Left renal cortex interstitium (tissue), 4 donors: ENCODE data around the gene RBM4B. TPM values are rescaled to one million over a fixed set of nuclear protein-coding genes. Genes with fewer than 3 reads are reported as not detected.
"Not testable (repeated sequence)": the region's sequence is repeated elsewhere in the genome, so short reads cannot be mapped to it uniquely, and the experiment has no call there.

Source experiments
- DNase-seq, 4 donors: peaks; one replicate each; pipeline ENCODE4 v3.0.0-alpha.2; 2013; ENCODE audit warnings: low read depth in 4 of 4, low spot score in 2 of 4, missing footprints in 1 of 4
- polyA plus RNA-seq, 4 donors: library from polyadenylated mRNA; unstranded; fragments of 120-200 nt; gene quantifications; one replicate each; pipeline ENCODE4 v1.2.1, GENCODE V29; 2013; ENCODE audit not compliant: insufficient read length in 4 of 4

The RBM4B gene
- polyA plus RNA-seq, 4 donors: 59.9 to 84.2 (median 71.3) TPM

- DNase-seq: no peak
Measured at GRCh38 chr11:66651016-66651415, 26.7 kb downstream of the RBM4B start.

GRCh38 chr11:66649903-66650302, 27.8 kb downstream of the RBM4B start:
- DNase-seq: no peak

DNA sequence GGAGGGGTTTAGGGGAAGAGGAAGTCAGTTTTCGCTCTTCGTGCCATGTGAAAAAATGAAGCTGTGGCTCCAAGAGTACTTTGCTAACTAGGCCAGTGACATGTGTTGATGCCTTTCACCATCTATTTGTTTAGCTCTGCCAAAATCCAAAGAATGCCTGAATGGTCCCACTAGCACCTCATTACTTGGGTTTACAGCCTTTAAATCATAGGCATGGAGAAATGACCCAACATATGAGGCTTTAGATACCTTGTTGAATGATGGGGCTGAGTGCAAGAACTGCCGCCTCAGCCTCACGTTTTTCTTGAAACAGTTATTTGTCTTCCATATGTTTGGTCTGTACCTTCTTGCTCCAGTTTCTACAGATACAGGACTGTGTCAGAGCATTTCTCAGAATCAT, 30.9 kb downstream of the RBM4B start:
- no peak for DNase-seq

DNA sequence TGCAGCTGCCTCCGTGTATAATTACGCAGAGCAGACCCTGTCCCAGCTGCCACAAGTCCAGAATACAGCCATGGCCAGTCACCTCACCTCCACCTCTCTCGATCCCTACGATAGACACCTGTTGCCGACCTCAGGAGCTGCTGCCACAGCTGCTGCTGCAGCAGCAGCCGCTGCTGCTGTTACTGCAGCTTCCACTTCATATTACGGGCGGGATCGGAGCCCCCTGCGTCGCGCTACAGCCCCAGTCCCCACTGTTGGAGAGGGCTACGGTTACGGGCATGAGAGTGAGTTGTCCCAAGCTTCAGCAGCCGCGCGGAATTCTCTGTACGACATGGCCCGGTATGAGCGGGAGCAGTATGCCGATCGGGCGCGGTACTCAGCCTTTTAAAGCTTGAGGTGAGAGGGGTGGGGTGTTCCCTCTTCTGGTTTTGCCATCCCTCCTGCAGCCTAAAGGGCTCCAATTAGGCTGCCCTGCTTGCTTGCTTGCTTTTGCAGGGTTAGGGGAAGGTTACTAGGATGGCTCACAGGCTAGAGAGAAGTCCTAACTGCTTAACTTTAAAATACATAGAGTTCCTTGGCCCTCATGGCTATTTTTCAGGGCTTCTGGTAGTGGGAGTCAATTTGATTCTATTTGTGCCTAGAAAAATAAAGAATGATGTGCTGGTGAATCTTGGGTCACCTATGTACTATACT, 33.8 kb downstream of the RBM4B start:
- no peak for DNase-seq

DNA sequence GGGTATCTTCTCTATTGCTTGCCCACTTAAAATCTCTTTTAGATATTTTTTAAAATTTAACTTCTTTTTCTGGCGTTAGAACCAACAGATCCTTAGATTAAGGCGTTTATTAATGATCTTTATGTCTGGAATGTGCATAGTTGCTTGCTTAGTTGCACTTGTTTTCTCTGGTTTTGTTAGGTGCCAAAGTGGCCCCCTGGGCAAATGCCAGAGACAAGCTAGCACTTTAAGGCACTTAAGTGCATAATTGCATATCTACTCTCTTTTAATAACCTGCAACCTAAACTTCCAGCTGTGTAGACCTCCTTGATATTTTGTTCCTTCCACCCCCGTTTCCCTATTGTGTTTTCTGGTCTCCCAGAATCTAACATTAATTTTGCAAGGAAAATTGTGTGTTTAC, 35.9 kb downstream of the RBM4B start:
- DNase-seq: no peak

GRCh38 chr11:66639814-66640340, 37.8 kb downstream of the RBM4B start:
- not testable (repeated sequence) for DNase-seq

- DNase-seq: peak in 3 of 4 donors; percentile 33 to 69 (median 44)
Measured at GRCh38 chr11:66639066-66639813, 38.4 kb downstream of the RBM4B start.

DNA sequence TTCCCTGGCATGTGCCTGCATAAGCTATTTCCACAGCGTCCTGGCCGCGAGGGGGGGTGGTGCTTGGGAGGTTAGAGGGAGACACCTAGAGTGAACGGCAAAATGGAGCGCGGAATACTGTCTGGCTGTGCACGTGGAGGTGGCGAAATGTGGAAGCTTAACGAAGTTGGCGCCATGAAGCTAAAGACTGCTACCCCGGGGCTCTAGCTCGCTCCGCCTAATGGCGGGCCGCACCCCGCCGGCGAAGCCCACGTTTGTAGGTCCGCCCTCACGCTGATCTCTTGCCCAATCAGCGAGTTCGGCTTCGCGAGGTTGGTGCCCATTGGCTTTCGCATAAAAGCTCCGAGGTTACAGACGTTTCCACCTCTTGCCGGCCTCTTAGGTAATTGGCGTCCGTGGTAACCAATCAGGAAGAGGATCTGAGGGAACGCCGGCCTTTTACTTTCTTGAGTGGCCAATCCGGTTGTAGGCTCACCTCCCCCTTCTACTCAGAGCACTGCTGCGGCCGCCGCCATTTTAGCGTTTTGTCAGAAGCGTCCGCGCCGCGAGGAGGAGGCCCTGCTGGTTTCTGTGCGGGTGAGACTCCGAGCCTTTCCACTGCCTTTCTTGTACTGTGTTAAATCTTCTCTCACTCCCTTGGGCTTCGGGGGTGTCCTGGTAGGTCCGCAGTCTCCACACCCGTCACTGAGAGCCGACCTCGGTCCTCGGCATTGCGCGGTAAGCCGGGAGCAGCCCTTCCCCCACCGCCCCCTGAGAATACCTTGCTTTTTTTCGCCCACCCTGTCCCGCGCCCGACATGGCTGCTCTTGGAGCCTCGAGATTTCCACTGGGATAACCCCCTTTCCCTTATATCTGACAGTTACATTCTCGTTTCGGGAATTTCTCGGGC, 39.3 kb downstream of the RBM4B start, which contains the start of gene RBM4:
TSS of gene RBM4 (plus strand) at position 527 of the 889 bp plus-strand sequence. CDS start 1,009 bp downstream, outside the sequence.
- DNase-seq: peak; percentile 99 to 100 (median 100)

- no peak for DNase-seq
Measured at GRCh38 chr11:66637557-66638176, 40.0 kb downstream of the RBM4B start.

- DNase-seq: no peak
Measured at GRCh38 chr11:66636411-66636810, 41.3 kb downstream of the RBM4B start.

- no peak for DNase-seq
Measured at GRCh38 chr11:66632952-66633351, 44.7 kb downstream of the RBM4B start.

DNA sequence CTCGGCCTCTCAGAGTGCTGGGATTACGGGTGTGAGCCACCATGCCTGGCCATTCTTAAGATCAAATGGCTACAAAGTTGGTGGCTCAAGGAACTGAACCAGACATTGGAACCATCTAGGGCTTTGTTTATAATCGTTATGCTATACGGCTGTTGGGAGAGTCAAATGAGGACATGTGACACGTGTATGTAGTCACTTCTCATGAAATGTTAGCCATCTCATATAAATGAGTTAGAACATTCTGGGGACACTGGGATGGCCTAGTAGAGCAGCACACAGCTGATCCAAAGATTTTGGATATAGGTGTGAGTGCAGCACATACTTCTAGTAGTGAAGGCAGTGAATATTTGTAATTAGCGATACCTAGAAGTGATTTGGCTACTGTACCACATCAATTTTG, 45.8 kb downstream of the RBM4B start:
- no peak for DNase-seq

- DNase-seq: no peak
Measured at GRCh38 chr11:66629356-66629755, 48.3 kb downstream of the RBM4B start.

DNA sequence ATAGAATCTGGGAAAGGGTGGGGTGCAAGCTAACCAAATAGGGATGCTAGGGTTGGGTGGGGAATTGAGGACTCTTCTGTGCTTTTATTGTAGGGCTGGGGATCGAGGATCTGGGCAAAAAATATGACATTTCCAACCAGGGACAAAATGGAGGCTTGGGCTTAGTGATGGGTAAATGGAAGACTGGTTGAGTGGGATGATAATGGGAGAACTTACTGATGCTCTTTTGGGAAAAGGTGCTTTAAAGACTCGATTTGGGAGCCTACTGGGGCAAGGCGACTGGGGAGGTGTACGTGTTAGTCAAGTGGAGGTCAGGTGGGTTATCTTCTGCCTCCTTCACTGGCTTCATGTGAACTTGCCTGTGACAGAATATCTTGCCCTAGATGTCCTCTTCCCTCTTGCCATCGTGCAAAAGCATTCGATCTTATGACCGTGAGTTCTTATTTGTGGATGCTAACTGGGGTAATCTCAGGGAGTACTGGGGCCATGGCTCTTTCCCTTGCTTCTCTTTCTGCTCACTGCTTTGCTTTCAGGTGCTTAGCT, 49.6 kb downstream of the RBM4B start:
- no peak for DNase-seq

- no peak for DNase-seq
Measured at GRCh38 chr11:66626926-66627325, 50.8 kb downstream of the RBM4B start.

DNA sequence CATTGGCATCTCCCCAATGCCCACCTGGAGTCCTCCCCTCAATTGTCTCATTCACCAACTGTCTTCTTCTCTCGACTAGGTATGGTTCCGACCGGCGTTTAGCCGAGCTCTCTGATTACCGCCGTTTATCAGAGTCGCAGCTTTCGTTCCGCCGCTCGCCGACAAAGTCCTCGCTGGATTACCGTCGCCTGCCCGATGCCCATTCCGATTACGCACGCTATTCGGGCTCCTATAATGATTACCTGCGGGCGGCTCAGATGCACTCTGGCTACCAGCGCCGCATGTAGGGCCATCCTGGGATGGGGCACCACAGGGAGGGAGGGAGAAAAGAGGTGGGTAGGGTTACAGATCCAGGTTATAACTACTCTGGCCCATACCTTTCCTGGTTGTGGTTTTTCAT, 51.3 kb downstream of the RBM4B start:
- DNase-seq: no peak

DNA sequence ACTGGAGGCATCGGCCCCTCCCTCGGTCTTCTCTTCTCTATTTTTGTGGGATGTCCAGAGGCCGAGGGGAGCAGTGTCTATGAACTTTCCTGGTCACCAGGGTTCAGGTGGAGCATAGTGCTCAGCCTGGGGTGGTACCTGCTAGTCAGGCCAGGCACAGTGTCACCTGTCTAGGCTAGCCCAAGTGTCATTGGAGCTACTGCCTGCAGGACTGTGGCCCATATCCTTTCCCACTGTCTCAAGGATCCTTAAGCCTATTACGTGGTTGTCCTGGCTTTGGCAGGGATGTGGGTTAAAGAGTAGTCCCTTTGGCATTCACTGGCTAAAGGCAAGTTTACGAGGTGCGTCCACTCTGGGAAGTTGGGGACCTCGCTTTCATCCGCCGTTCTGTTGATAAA, 51.9 kb downstream of the RBM4B start:
- DNase-seq: no peak

- no peak for DNase-seq
Measured at GRCh38 chr11:66625041-66625751, 52.5 kb downstream of the RBM4B start.

GRCh38 chr11:66624450-66624849, 53.2 kb downstream of the RBM4B start:
- no peak for DNase-seq
